Rectal smooth muscle tissue (tissue), 1 donor: ENCODE measurements around the gene SELL.
"Not testable (repeated sequence)": the region's sequence is repeated elsewhere in the genome, so short reads cannot be mapped to it uniquely, and the experiment has no call there.

Experiments
- H3K27ac ChIP-seq: one replicate; pipeline ENCODE4 v1.7.0; 2013; ENCODE audit warnings: low read depth, low read length, inconsistent platforms
- H3K27me3 ChIP-seq: one replicate; pipeline ENCODE4 v1.7.0; 2013; ENCODE audit warnings: low read length; ENCODE audit not compliant: control insufficient read depth, insufficient read depth
- H3K36me3 ChIP-seq: one replicate; pipeline ENCODE4 v1.7.0; 2013; ENCODE audit warnings: low read length; ENCODE audit not compliant: control insufficient read depth, insufficient read depth
- H3K4me1 ChIP-seq: one replicate; pipeline ENCODE4 v1.7.0; 2013; ENCODE audit warnings: low read length; ENCODE audit not compliant: control insufficient read depth, insufficient read depth
- H3K4me3 ChIP-seq: one replicate; pipeline ENCODE4 v1.7.0; 2013; ENCODE audit warnings: low read length
- H3K9ac ChIP-seq: one replicate; pipeline ENCODE4 v1.7.0; 2013; ENCODE audit warnings: low read length

Gene SELL

GRCh38 chr1:169726851-169727250 lies 15.4 kb upstream of the SELL start:
- no peak overlapping the region for H3K4me3 ChIP-seq
- no peak overlapping the region for H3K9ac ChIP-seq
- H3K4me1 ChIP-seq = no peaks in the 10 kb centered on the region
- no peaks in the 10 kb centered on the region for H3K36me3 ChIP-seq
- H3K27ac ChIP-seq = no peak overlapping the region
- H3K27me3 ChIP-seq = no peaks in the 10 kb centered on the region

- Histone ChIP-seq H3K4me1 (no peaks in the 10 kb centered on the region), H3K27me3 (no peaks in the 10 kb centered on the region), H3K36me3 (no peaks in the 10 kb centered on the region), H3K4me3 (no peak overlapping the region), H3K9ac (no peak overlapping the region), H3K27ac (no peak overlapping the region)
Measured at GRCh38 chr1:169725930-169726329, 14.5 kb upstream of the SELL start.

- Histone ChIP-seq H3K27ac (no peak overlapping the region), H3K27me3 (no peaks in the 10 kb centered on the region), H3K4me1 (no peaks in the 10 kb centered on the region), H3K36me3 (no peaks in the 10 kb centered on the region), H3K4me3 (no peak overlapping the region), H3K9ac (no peak overlapping the region)
Measured at GRCh38 chr1:169724168-169724567, 12.7 kb upstream of the SELL start.

- H3K27me3 ChIP-seq = no peaks in the 10 kb centered on the region
- no peaks in the 10 kb centered on the region for H3K4me1 ChIP-seq
- no peak overlapping the region for H3K4me3 ChIP-seq
- no peak overlapping the region for H3K27ac ChIP-seq
- no peak overlapping the region for H3K9ac ChIP-seq
- no peaks in the 10 kb centered on the region for H3K36me3 ChIP-seq
Measured at GRCh38 chr1:169723763-169724162, 12.3 kb upstream of the SELL start.

GRCh38 chr1:169722779-169723178 lies 11.4 kb upstream of the SELL start:
- Histone ChIP-seq H3K36me3 (no peaks in the 10 kb centered on the region), H3K4me1 (no peaks in the 10 kb centered on the region), H3K27ac (no peak overlapping the region), H3K9ac (no peak overlapping the region), H3K27me3 (no peaks in the 10 kb centered on the region), H3K4me3 (no peak overlapping the region)

- H3K27me3 ChIP-seq, H3K36me3 ChIP-seq, H3K9ac ChIP-seq, H3K4me1 ChIP-seq, H3K4me3 ChIP-seq, H3K27ac ChIP-seq: not testable (repeated sequence)
Measured at GRCh38 chr1:169715100-169715499, 3.7 kb upstream of the SELL start.

GRCh38 chr1:169713090-169713489 lies 1.7 kb upstream of the SELL start:
- not testable (repeated sequence) for H3K27ac ChIP-seq, H3K4me3 ChIP-seq, H3K4me1 ChIP-seq, H3K36me3 ChIP-seq, H3K27me3 ChIP-seq, H3K9ac ChIP-seq

GRCh38 chr1:169712309-169712631 lies 850 bp upstream of the SELL start:
- no peak overlapping the region for H3K27ac ChIP-seq
- H3K4me3 ChIP-seq = no peak overlapping the region
- no peak overlapping the region for H3K9ac ChIP-seq
- no peaks in the 10 kb centered on the region for H3K4me1 ChIP-seq
- no peaks in the 10 kb centered on the region for H3K36me3 ChIP-seq
- no peaks in the 10 kb centered on the region for H3K27me3 ChIP-seq

- Histone ChIP-seq H3K27ac (no peak overlapping the region), H3K4me3 (no peak overlapping the region), H3K4me1 (no peaks in the 10 kb centered on the region), H3K36me3 (no peaks in the 10 kb centered on the region), H3K27me3 (no peaks in the 10 kb centered on the region), H3K9ac (no peak overlapping the region)
Measured at GRCh38 chr1:169708647-169709046, 2.8 kb downstream of the SELL start.

GRCh38 chr1:169707912-169708604 lies 3.4 kb downstream of the SELL start:
- Histone ChIP-seq H3K4me3 (no peak overlapping the region), H3K4me1 (no peaks in the 10 kb centered on the region), H3K9ac (no peak overlapping the region), H3K27me3 (no peaks in the 10 kb centered on the region), H3K27ac (no peak overlapping the region), H3K36me3 (no peaks in the 10 kb centered on the region)

GRCh38 chr1:169704797-169705196 lies 6.6 kb downstream of the SELL start:
- Histone ChIP-seq H3K27me3 (no peaks in the 10 kb centered on the region), H3K4me3 (no peak overlapping the region), H3K27ac (no peak overlapping the region), H3K9ac (no peak overlapping the region), H3K4me1 (no peaks in the 10 kb centered on the region), H3K36me3 (no peaks in the 10 kb centered on the region)

- Histone ChIP-seq H3K9ac (no peak overlapping the region), H3K27ac (no peak overlapping the region), H3K27me3 (no peaks in the 10 kb centered on the region), H3K4me1 (no peaks in the 10 kb centered on the region), H3K4me3 (no peak overlapping the region), H3K36me3 (no peaks in the 10 kb centered on the region)
Measured at GRCh38 chr1:169701261-169702005, 10.0 kb downstream of the SELL start.

- Histone ChIP-seq H3K36me3 (no peaks in the 10 kb centered on the region), H3K4me1 (no peaks in the 10 kb centered on the region), H3K27me3 (no peaks in the 10 kb centered on the region), H3K27ac (no peak overlapping the region), H3K9ac (no peak overlapping the region), H3K4me3 (no peak overlapping the region)
Measured at GRCh38 chr1:169699707-169700106, 11.7 kb downstream of the SELL start.
